Activated CD8-positive, alpha-beta T cell treated with anti-CD3 and anti-CD28 coated beads, Interleukin-2, amount 10 ng/mL, durations not matched to agents 7 days and 5 days (primary cell): Measurements from ENCODE around the gene S100A7A. TPM values are rescaled to one million over a fixed set of nuclear protein-coding genes. Genes with fewer than 3 reads are reported as not detected.

Experiments used
- total RNA-seq, 2 experiments: library from RNA; stranded (reverse); gene quantifications; one replicate each; pipeline ENCODE4 v1.2.3, GENCODE V29; 2021

The S100A7A gene
- total RNA-seq, 2 experiments from 2014 or later = not detected

Other genes starting within 250 kb of the S100A7A start
- gene LELP1, start 213.1 kb upstream of the S100A7A start, total RNA-seq = not detected
- gene PRR9, start 198.9 kb upstream of the S100A7A start, total RNA-seq = not detected
- gene LORICRIN, start 156.8 kb upstream of the S100A7A start, total RNA-seq = not detected
- not detected for gene PGLYRP3, start 103.6 kb upstream of the S100A7A start, total RNA-seq
- not detected for gene PGLYRP4, start 67.7 kb upstream of the S100A7A start, total RNA-seq
- not detected for gene S100A9, start 58.7 kb upstream of the S100A7A start, total RNA-seq
- gene S100A12, start 40.9 kb upstream of the S100A7A start, total RNA-seq = not detected
- gene S100A8, start 25.4 kb upstream of the S100A7A start, total RNA-seq = not detected
- not detected for gene S100A7, start 44.1 kb downstream of the S100A7A start, total RNA-seq
- 100 to 1,000 TPM; 425 to 431 TPM for gene S100A6, start 119.5 kb downstream of the S100A7A start, total RNA-seq
- gene S100A5, start 124.4 kb downstream of the S100A7A start, total RNA-seq = 1 to 10 TPM; 1.8 to 1.9 TPM
- 100 to 1,000 TPM; 628 to 665 TPM for gene S100A4, start 129.3 kb downstream of the S100A7A start, total RNA-seq
- not detected for gene S100A3, start 132.7 kb downstream of the S100A7A start, total RNA-seq
- under 1 TPM in 1 of 2 experiments, not detected in 1; 0.63 TPM for gene S100A2, start 149.3 kb downstream of the S100A7A start, total RNA-seq
- not detected for gene S100A16, start 196.6 kb downstream of the S100A7A start, total RNA-seq
- gene S100A14, start 199.8 kb downstream of the S100A7A start, total RNA-seq = not detected
- 1 to 10 TPM; 6.2 to 7.0 TPM for gene S100A13, start 211.0 kb downstream of the S100A7A start, total RNA-seq
- gene S100A1, start 211.9 kb downstream of the S100A7A start, total RNA-seq = not detected
- gene CHTOP, start 217.5 kb downstream of the S100A7A start, total RNA-seq = 10 to 100 TPM; 81.9 to 82.0 TPM
- 10 to 100 TPM; 36.5 to 37.7 TPM for gene SNAPIN, start 242.2 kb downstream of the S100A7A start, total RNA-seq